GM04503 (cell line): ENCODE results near the gene TFPI2.
"Not testable (repeated sequence)": the region's sequence is repeated elsewhere in the genome, so short reads cannot be mapped to it uniquely, and the experiment has no call there.

Source experiments
- DNase-seq: peaks from one replicate; pipeline ENCODE4 v3.0.0-alpha.2; 2012; ENCODE audit warnings: low read depth

The TFPI2 gene, protein sequence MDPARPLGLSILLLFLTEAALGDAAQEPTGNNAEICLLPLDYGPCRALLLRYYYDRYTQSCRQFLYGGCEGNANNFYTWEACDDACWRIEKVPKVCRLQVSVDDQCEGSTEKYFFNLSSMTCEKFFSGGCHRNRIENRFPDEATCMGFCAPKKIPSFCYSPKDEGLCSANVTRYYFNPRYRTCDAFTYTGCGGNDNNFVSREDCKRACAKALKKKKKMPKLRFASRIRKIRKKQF

DNA sequence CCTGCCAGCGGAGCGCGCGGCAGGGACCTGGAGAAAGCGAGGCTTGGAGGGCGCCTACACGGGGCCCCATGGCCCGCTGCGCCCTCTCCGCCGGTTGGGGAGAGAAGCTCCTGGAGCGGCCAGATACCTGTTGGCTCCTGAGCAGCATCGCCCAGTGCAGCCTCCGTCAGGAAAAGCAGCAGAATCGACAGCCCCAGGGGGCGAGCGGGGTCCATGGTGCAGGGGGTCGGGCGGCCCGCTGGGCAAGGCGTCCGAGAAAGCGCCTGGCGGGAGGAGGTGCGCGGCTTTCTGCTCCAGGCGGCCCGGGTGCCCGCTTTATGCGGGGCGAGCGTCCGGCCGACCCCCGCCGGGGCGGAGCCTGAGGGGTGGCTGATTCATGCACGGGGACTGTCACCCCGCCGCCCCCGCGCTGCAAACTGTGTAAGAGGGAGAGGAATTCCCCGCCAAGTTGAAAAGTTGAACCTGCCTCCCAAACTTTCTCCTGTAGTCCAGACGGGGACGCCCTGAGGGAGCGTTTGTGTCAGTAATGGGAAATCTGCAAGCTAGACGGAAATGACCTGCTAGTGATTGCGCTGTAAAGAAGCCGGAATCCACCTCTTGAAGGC is at the start of gene TFPI2:
Gene TFPI2, minus strand, starts transcription at position 290 of the 605 bp plus-strand sequence. Its CDS starts 75 bp downstream, at position 215.
- no peak for DNase-seq

- DNase-seq, result no peak
Observed at GRCh38 chr7:93938293-93938692, 47.7 kb upstream of the TFPI2 start.

GRCh38 chr7:93937818-93938217 is 47.3 kb upstream of the TFPI2 start:
- no peak for DNase-seq

DNA sequence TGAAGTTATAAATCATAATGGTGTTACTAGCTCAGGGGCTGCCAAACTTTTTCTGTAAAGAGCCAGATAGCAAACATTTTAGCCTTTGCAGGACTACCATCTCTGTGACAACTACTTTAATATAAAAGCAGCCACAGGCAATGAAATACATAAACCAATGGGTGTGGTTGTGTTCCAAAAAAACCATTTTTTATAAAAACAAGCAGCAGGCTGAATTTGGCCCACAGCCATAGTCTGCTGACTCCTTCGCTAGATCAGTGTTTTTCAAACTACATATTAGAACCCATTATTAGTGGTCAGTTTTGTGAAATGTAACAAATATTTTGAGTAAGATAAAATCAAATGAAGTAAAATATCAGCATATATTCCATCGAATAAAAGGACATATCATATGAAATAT is 44.5 kb upstream of the TFPI2 start:
- DNase-seq, result no peak

DNA sequence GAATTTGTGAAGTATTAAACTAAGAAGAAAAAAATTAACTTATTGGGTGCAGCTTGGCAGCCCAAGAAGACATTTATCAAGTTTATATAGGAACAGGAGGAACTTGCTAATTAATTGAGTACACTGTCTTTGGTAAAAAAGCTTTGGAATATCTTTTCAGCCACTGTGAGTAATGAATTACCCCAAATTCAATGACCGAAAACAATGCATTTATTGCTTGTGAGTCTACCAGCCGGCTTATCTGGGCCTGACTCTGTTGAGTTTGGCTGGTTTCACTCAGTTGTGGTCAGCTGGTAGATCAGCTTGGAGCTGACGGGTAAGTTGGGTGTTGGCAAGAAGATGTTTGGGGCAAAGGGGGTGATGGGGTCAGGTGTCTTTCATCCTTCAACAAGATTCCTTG is 42.6 kb upstream of the TFPI2 start:
- no peak for DNase-seq

DNA sequence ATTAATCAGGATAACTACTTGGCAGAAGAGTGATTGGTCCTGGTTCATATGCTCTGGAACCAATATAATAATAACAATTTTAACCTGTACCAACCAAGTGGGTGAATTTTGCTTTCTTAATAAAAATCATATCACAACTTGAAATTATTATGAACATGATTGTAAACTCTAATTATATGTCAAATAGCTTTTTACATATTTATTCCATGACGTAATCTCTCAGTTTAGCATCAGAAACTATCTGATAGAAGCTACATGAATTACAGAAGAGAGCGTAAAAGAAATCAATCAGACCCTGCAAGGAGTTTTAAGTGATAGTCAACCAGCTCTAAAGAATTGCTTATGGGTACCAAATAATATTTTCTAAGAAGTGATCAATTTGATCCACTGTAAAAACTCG is 41.1 kb upstream of the TFPI2 start:
- no peak for DNase-seq

GRCh38 chr7:93927585-93927984 is 37.0 kb upstream of the TFPI2 start:
- no peak for DNase-seq

DNA sequence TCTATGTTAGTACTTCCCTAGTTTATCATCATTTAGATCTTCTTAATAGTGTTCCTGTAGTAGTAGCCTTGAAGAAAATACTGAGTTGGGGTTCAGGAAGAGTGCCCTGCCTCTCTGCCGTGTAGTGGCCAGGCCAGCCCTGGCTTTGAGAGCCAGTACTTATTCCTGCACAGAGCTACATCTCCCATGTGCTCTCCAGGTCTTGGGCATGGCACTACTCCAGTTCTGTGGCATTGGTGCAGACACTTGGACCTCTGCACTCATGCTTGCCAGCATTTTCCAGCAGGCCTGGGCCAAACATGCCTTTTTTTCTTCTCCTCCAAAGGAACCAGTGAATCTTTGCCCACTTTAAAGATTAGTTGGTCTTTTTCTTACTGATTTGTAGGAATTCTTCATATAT is 36.2 kb upstream of the TFPI2 start:
- no peak for DNase-seq

DNA sequence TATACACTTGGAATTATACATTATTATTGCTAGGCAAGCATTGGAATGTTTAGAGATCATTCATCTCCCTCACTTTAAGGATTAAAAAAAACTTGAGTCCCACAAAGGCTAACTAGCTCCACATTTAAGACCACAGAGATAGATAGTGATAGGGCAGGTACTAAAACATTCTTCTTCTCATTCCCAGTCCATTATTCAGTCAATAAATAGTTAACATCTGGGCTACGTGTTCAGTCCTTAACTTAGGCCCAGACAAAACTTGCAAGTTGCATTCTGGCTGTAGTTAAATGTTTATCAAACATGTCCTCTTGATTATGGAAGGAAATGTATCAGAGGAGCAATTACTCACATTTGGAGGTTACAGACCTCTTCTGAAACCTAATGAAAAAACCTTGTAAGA is 33.4 kb upstream of the TFPI2 start:
- DNase-seq, result no peak

GRCh38 chr7:93923296-93923695 is 32.7 kb upstream of the TFPI2 start:
- DNase-seq, result no peak

DNA sequence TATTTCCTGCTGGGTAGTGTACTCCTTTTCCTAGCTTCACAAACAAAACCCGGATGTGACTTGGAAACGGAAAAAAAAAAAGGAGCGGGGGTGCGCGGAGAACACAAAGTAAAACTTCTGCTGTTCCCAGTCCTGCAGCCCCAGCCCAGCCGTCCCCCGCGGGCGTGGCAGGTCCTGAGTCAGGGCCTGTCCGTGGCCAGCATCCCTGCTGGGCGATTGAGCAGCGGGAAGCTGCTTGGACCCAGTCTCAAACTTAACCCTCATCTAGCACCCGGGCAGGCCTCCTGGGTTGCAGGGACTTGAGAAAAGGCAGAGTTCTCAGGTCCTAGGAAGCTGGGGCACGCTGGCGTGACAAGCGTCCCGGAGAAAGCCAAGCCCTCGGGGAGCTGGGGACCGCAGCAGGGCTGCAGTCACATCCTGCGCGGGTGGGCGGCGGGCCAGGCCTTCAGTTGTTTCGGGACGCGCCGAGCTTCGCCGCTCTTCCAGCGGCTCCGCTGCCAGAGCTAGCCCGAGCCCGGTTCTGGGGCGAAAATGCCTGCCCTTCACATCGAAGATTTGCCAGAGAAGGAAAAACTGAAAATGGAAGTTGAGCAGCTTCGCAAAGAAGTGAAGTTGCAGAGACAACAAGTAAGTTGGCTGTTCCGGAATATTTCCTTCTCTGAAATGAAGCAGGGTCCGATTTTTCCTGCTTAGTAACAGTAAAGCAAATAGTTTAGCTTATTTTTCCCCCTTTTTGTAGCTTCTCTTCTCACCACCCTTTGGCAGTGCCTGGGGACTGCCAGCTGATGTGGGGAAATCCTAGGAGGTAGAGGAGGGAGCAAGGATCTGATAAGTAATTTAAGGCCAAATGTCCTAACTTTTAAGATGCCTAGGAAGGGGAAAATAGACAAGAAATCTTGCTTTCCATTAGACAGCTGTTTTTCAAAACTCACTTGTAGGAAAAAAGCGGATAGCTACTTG is 31.3 kb upstream of the TFPI2 start, which contains the start of gene GNG11:
Gene GNG11, plus strand, starts transcription at position 129 of the 960 bp plus-strand sequence. Its CDS starts 403 bp downstream, at position 532.
- DNase-seq, result no peak

GRCh38 chr7:93921186-93921585 is 30.6 kb upstream of the TFPI2 start:
- DNase-seq, result no peak

DNA sequence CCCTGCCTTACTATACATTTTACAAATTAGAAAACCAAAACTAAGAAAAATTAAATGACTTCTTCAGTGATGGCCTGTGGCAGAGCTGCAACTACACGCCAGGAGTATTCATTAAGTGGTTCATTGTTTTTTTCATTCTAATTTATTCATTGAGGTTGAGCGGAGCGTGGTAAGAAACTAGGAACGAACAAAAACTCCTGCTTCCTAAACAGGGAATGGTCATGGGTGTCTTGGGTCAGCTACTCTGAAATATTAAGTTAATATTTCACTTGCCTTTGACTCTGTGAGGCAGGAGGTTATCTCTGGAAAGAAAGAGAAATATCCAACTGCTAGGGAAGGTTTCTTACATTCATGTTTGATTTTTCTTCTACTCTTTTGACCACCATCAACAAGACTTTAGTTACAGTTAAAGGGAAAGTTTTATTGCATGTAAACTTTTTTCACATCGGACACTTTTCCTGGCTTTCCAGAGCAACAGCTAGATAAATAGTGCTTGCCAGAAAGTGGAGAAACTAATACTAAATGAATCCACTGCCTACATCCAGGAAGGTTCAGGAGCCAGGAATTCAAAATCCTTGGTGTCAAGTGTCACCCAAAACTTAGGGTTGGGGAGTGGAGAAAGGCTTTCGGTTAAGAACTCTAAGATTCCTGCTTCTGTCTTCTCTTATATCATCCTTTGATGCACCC is 30.1 kb upstream of the TFPI2 start:
- DNase-seq, result no peak

DNA sequence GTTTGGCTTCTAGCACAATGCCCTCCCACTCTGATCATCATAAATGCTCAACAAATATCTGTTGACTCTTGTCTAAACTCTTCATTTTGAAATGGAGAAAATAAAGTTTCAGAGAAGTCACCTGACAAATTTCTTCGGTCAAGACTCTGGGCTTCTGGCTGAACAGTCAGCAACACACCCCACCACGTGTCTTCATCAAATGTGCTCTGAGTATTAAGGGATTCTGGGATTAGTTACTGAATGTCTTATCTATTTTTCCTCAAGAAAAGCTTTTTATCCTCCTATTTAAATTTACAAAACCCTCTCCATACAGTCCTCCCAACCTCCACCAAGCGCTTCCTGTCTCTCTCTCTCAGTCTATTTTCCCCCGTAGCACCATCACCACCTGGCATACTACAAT is 25.8 kb upstream of the TFPI2 start:
- DNase-seq, result not testable (repeated sequence)

DNA sequence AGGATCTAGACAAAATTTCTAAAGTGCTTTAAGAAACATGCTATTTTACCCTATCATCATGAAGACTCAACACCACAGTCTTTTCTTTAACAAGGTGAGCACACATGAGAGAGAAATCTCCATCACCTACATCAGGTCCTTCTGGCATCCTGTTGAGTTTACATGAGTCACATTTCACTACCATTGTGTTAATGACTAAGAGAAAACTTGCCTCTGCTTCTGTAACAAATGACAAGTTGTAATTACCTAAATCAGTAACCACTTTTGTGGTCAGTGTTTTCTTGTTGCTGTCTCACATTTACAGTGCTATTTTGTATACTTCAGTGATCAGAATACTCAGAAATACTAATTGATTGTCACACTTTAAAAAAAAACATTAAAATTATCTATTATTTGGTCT is 25.3 kb upstream of the TFPI2 start:
- DNase-seq, result not testable (repeated sequence)

DNA sequence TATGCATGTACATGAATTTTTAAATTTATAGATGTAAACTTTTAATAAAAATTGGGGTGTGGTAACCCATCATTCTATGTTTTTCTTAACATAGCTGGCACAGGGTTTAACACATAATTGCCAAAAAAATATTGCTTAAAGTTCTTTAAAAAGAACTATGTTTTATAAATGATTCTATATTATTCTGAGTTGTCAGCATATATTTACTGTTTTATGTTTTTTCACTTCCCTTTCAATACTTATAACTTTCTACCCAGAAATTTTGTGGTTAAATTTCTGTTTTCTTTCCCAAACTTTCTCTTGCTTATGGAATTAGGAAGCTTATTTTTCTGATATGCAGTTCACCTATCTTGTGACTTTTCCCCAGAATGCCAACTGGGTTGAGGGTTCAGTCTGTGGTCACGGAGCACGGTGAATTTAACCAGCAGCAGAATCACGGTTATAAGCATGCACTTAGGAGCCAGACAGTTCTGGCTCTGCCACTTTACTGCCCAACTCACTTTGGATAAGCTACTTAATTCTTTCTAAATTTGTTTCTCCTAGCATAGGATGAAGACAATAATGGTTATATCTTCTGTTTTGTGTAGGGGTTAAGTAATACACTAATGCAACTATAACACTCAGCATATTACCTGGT is 24.8 kb upstream of the TFPI2 start:
- not testable (repeated sequence) for DNase-seq

DNA sequence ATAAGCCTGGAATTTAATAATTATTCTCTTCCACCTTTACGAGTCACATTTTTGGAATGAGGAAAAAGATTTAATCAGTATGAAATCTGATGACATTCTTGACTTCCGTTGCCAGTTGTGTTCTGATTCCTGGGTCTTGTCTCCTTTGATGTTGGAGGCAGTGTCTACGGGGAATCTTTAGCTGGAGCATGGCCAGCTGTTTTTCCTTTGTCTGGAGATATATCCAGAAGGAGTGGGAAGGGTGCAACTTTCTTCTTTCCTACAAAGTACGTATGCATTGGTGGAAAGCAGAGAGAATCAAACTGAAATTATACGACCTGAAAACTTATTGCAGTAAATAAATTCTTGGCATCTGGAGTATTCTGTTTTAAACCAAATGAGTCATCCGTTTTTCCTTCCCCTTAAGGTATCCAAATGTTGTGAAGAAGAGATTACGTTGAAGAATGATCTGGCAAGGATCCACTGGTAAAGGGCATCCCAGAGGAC is 24.1 kb upstream of the TFPI2 start:
- DNase-seq, result no peak

- DNase-seq, result no peak
Observed at GRCh38 chr7:93913197-93913596, 22.6 kb upstream of the TFPI2 start.

GRCh38 chr7:93911661-93912060 is 21.1 kb upstream of the TFPI2 start:
- DNase-seq, result not testable (repeated sequence)

- DNase-seq, result not testable (repeated sequence)
Observed at GRCh38 chr7:93911242-93911641, 20.7 kb upstream of the TFPI2 start.
